Erythroblast (primary cell): ENCODE results near the gene UBAC2.

Source experiments
- GATA1 ChIP-seq: IDR thresholded peaks from 2 replicates; pipeline ENCODE4 v1.6.1; 2011; ENCODE audit warnings: low read depth, mild to moderate bottlenecking, control low read depth, low read length, moderate library complexity
- POLR2A ChIP-seq: IDR thresholded peaks from 2 replicates; pipeline ENCODE4 v1.6.1; 2011; ENCODE audit warnings: mild to moderate bottlenecking, low read length

- no peak for TF ChIP-seq POLR2A
- TF ChIP-seq GATA1: no peak
Measured at GRCh38 chr13:99311748-99312492, 111.3 kb downstream of the UBAC2 start.
